Inflammatory macrophage treated with lipopolysaccharide for 4 hours (primary cell): ENCODE results near the gene VLDLR.

ENCODE experiments used
- DNase-seq: peaks from one replicate; pipeline ENCODE4 v3.0.0-alpha.2; 2020

VLDLR gene

DNA sequence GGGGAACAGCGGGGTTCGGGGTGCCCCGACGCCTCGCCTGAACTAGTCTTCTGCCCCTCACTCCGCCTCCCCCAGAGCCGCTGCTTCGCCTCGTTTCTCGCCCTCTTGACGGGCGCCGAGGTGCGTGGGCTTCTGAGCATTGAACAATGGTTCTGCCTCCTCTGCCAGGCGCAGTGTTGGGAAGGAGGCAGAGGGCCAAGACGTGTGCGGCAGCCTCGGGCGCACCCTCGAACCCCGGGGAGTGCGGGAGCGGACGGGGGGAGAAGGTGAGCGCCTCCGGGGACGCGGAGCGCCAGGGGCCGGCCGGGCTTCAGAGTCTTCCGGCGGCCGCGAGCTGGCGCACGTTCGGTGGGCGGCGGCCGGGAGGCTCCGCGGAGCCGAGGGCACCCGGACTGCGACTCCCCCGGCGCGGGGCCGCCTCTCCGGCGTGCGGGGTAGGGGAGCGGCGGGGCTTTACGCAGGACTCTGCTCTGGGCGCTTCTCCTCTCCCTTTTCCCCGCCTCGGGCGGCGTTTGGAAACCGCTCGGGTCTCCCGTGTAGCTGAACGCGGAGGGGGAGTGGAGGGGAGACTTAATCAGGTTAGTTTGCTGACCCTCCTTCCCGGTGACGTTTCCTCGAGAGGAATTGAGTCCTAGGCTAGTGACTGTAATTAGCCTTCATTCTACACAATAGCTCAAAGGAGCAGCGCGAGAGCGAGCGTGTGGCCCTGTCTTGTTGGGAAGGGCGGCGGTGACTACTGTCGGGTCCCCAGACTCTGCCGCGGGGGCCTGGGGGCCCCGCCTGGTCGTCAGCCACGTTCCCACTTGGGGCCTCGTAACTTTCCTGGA is 1.1 kb downstream of the VLDLR start:
- DNase-seq: no peak

DNA sequence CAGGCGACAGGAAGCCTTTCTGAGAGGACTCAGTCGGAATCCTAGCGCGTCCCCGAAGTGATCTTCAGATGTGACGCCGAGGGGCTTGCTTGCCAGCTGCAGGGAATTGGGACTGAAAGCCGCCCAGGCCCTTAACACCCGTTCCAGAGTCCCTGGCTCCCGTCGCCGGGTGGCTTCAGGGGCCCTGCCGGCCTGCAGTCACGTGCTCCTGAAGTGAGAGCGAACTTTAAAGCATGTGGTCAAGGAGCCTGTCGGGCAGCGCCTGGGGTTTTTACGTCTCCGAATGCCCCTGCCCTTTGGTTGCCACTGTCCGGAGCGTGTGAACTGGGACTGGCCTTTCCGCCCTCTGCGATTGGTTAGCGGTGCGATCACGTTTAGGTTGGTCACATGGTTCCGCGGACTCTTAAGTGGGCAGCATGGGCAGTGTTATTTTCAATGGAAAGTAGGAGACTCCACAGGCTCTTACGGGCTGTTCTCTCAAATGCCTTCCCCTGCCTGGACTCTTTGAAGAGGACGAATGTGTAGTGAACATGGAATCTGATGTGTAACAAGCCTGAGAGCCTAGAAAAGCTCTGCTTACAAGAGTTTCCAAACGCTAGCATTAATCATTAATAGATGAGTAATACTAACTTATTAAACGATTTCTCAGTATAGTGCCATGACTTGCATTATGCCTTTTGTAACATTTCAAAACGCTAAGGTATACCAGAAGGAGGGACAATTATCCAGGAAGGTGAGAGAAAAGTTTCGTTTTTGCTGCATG is 1.9 kb downstream of the VLDLR start:
- no peak for DNase-seq

DNA sequence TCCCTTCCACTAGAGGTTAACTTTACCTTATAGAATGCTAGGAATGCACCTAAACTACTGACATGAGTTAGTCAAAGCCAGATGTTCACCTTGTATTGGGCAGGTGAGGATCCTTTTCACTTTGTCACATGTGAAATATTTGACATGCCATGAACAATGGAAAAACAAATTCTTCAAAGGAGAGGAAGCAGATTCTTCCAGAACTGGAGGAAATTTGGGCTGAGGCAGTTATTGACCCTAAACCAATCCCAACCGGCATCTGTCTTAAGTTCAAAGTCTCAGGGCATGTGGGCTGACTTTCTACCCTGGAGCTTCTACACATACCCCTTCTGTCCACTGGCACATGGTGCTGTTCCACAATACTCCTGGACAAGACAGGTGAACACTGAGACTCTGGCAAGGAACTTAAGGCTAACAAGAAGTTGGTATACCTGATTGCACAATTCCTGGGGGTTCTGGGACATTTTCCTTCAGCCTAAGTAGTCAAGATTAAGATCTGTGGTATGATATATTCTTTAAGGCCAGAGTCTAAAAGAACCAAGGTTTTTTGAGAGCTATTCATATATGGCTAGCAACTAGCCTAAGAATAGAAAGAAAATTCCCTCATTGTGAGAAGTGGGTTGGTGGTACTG is 2.6 kb downstream of the VLDLR start:
- DNase-seq: no peak

DNA sequence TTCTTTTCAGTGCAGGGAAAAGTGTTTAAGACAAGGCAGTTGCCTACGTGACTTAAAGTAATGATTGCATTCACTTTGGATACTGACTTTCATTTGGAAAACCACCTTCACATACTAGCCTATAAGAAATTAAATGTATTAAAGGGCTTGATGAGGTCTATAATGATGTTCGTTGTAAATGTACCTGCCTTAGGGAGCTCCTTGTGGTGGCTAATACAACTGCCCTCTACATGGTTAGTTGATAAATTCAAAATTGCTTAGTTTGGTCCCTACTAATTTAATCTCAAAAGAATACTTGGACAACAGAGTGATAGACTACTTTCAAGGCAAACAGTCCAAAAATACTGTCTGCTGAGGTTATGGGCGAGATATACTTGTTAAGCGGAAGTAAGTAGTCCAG is 3.8 kb downstream of the VLDLR start:
- no peak for DNase-seq

DNA sequence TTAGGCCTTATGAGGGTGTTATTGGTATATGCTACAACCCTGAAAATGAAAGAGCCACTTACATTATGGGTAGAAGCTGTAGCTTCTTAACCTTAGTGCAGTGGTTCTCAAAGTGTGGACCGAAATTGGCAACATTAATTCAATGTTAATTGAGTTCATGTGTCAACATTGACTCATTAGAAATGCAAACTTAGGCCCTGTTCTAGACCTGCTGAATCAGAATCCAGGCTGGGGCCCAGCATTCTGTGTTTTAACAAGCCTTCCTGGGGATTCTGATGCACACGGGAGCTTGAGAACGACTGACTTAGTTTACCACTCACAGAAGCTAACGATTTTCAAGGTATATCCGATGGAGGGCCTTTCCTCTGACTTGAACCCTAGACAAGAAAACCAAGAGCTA is 7.3 kb downstream of the VLDLR start:
- DNase-seq: no peak

DNA sequence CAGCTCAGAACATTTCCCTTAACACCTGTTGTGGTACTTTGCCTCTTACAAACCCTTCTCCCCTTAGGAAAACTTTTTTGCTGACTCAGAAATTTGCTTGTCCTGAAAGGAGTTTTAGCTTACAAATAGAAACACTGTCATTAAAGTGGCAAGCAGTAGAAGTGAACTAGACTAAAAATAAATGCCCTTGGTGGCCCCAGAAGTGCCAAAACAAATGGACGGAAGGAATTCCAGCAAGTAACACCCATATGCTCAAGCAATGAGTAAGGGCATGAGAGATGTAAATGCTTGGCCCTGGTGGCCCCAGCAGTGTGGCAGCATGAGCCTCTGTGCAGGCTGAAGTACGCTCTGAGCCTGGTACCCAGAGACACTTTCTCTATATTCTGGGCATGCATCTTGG is 8.6 kb downstream of the VLDLR start:
- DNase-seq: no peak

DNA sequence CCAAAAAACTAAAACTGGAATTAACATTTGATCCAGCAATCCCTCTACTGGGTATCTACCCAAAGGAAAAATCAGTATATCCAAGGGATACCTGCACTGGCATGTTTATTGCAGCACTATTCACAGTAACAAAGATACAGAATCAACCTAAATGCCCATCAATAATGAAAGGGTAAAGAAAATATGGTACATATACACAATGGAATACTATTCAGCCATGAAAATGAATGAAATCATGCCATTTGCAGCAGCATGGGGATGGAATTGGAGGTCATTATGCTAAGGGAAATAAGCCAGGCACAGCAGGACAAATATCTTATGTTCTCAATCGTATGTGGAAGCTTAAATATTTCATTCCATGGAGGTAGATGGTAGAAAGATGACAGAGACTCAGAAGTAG is 9.7 kb downstream of the VLDLR start:
- DNase-seq: no peak

DNA sequence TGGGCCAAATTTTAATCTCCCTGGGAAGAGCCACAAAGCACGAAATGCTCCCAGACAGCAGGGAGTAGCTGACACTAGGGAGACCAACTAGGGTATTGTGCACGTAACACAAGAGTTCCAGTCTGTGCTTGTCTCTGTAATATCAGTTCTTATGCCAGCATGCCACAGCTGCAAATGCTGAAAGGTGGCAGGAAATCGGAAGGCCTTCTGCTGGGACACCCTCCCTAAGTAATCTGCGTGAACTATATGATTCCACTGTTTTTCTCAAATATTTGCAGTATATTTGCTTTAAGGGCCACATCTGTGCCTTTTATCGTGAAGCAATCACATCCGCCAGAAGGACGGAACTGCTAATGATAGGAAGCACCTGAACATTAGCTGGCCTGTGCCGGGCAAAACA is 12.6 kb downstream of the VLDLR start:
- DNase-seq: no peak

DNA sequence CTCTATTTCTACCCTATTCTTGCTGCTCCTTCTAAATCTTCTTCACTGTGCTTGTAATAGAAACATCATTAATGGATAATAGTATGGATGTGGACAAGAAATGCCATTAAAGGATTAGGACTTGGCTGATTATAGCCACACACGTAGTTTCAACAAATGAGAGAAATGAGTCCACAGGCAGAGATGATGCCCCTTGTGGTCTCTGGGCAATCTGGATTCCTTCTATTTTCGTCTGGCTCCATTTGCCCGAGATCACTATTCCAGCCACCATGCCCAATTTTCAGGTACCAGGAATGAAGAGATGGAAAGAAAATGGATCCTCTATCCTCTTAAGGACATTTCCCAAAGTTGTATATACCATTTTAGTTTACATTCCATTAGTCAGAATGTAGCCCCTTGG is 13.2 kb downstream of the VLDLR start:
- no peak for DNase-seq

DNA sequence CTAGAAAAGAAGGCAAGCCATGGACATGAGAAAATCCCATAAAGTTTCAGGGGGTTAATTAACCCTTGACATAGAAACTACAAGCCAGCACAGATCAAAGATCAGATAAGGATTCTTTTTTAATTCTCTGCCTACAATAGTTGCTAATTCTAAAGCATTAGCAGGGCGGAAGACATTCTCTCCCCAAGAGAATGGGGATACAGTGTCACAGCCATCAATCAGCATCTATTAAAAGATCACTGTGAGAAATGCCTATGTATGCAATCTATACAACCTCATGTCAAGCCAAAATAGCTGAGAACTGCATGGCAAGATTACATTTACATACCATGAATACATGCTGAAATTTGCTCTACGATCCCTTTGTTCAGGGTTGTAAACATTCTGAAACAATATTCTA is 14.3 kb downstream of the VLDLR start:
- no peak for DNase-seq

DNA sequence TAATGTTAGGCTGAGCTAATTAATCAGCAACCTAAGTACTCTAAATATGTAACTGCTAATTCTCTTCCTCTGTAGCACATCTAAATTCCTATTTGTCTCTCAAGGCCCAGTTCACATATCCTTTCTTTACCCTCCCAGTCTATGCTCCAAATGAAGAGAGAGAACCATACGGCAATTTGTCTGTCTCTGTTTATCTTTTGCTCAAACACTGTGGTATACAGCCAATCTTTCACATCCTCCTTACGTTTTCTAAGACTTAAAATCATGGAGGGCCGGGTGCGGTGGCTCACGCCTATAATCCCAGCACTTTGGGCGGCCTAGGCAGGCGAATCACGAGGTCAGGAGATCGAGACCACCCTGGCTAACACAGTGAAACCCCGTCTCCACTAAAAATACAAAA is 15.8 kb downstream of the VLDLR start:
- no peak for DNase-seq

DNA sequence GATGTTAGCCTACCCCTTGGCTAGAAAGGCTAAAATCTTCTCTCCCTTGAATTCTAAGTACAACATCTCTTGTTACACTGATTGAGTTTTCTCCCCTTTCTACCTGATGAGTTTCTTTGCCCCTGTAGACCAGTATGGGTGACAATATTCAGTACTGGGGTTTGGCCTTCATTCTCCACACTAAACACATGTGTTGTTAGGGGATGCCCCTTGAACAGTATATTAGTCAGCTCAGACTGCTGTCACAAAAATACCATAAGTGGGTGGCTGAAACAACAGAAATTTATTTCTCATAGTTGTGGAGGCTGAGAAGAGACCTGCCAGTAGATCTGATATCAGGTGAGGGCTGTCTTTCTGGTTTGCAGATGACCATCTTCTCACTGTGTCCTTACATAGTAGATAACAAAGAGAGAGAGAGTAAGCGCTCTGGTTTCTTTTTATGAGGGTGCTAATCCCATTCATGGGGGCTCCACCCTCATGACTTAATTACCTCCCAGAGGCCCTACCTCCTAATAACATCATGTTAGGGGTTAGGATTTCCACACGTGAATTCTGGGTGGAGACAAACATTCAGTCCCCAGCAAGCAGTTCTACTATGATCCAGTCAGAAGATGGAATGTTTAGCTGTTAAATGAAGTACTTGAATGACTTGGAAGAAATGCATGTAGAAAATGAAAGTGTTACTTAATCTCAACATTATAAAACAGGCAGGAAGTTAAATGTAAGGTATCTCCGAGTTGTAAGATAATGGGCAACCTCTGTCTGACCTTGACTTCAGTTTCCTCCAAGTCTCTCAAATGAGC is 17.5 kb downstream of the VLDLR start:
- DNase-seq: no peak

DNA sequence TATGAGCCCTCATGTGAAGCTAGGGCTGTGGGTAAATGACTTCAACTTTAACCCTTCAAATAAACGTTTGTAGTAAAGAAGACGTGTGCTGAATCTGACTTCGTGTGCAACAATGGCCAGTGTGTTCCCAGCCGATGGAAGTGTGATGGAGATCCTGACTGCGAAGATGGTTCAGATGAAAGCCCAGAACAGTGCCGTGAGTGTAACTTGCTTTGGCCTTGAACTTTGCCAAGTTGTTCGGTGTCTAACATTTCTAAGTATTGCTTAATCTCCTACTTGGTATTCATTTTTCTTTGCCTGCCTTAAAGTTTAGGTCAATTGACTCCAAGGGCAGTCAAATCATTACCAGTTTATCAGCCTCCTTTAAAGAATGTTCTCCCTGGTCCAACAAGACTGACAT is 18.2 kb downstream of the VLDLR start:
- DNase-seq: no peak

DNA sequence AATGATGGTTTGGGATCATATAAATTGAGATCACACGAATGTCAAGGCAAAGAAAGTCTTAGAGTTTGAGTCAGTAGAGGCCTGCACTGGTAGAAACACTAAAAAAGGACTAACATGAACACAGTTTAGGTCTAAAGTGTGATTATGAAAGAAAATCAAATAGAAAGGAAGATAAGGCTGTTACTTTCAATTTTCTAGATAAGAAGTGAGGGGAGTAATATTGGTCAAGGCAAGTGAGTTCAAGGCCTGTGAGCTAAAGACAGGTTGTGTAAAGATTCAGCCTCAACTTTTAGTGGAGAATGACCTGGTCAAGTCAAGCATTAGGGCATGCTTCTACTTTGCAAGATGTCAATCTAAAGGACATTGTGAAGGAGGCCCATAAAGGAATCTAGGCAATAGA is 19.0 kb downstream of the VLDLR start:
- DNase-seq: no peak

DNA sequence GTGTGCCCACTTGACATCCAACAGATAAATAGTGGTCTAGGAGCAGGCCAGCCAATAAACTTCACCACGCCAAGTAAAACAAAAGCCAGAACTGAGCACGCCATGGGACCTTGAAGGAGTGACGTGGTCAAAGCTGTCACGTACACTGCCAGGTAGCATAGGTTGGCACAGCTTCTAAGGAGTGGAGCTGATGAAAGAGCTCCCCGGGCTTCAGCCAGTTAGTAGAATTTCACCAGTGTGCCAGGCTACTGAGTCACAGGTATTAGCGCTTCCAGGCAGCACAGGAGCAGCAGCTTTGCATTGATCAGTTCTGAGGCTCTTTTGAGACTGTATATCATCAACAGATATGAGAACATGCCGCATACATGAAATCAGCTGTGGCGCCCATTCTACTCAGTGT is 19.4 kb downstream of the VLDLR start:
- no peak for DNase-seq

DNA sequence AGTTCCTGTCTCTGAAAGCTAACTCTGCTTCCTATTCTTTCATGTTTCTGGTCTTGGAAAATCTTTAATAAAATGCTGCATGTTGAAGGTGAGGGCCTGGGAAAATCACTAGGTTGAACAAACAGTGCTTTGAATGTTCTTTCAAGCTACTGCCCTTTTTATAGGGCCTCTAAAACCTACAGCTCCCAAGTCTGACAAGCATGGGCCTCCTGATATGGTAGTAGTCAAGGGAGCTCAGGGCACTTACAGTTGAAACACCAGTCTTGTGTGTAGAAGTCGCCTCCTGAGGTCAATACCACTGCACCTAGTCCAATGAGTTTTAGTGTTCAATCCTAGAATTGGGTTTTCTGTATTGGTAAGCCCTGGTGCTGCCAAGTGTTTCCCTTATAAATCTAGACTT is 20.5 kb downstream of the VLDLR start:
- no peak for DNase-seq

DNA sequence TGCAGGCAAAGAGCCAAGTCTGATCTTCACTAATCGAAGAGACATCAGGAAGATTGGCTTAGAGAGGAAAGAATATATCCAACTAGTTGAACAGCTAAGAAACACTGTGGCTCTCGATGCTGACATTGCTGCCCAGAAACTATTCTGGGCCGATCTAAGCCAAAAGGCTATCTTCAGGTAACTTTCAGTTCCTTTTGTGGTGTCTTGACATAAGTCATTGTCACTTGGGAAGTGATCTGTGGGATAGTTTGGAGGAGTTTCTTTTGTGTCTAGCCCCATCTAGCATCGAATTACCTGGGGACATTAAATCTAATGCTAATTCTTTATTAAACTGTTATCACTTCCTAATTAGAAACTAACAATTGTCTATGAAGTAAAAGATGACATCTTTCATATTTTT is 24.0 kb downstream of the VLDLR start:
- no peak for DNase-seq

DNA sequence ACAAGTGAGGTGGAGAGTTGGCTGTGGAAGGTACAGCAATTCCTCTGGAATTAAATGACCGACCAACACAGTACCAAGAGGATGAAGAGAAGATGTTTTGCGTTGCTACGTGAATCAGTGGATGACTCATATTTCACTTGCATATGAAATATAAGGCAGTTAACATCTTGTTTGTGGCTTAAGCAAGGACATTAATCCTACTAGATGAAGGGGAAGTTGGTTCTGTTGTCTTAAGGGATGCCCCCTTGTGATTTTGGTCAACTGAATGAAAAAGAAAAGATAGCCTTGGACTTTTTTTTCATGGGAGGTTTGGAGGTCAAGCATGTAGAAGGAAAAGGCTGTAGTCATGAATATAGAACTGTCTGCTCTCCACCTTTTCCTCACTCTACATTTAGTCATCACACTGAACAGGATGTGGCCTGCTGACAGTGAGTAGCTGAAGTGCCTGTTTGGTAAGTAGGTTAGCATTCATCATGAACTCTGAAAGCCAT is 33.9 kb downstream of the VLDLR start:
- DNase-seq: peak; percentile 2

DNA sequence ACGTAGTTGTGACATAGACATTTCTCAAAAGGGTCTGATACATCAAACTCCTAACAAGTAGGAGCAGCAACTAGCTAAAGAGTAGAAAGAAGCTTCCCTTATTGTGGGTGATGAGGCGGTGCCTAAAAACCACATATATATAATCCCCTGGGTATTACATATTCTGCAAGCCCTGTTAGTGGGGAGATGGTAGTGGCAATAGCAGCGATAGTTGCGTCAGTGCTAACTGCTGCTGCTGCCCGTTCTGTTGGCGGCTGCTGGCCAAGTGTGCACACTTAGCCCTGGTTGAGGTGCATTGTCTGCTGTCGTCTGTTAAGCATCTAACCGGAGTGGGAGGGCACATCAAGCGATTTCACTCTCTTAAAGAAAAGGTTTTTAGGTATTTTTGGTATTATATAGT is 35.8 kb downstream of the VLDLR start:
- DNase-seq: peak; percentile 31

DNA sequence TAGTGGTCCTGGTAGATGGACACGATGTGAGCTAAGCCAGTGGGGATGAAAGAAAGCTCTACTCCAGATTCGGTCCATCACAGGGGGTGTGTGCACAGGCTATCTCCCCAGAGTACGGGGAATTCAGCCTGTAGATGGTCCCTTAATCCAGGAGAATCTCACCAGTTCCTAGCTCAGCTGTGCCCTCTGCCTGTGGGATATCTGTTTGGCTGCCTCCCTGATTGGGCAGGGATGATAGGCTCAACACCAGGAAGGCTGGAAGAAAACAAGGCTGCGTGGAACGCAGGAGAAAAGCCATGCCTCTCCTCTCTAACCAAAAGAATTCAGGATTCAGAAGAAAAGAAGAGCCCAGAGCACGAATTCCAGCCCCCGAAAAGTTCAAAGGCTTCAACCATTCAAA is 40.9 kb downstream of the VLDLR start:
- no peak for DNase-seq

DNA sequence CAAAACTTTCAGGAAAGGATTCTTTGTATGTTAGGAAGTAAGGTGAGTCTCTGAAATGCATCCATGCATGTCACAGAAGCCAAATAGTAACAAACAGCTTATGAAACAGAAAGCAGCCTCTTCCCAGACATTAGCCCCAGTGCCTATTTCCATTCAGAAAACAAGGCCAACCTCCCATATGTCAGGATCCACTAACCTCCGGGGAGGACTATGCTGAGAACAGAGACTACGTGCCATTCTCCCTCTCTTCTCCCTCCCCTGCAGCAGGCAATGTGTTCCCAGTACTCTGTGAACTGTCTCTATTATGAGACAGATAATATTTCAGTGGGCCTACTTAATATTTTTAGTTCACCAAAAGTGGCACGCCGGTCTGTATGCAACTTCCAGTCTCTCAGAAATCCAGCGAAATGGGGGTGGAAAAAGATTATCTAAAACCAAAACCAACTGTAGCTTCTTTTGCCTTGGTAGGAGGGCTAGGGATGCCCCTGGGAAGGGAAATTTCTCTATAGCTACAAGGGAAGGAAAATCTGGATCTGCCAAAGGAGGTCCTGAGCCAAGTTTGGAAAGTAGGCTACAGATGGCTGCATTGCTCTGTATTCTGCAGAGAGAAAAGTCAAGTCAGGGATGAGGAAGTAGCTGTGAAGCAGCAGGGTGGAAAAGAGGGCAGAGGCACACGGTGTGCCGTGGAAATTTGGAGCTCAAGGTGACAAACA is 42.0 kb downstream of the VLDLR start:
- DNase-seq: no peak
